Articular chondrocyte of knee joint (primary cell): ENCODE data around the gene RPL14. TPM values are rescaled to one million over a fixed set of nuclear protein-coding genes. Genes with fewer than 3 reads are reported as not detected.

Experiments used
- small RNA-seq: library from RNA; depleted of rRNA; stranded (forward); fragments of <200 nt; gene quantifications from one replicate; pipeline ENCODE3, GENCODE V24; 2012
- total RNA-seq: library from RNA; depleted of rRNA; stranded (reverse); fragments of >200 nt; gene quantifications from 2 replicates; pipeline ENCODE4 v1.2.3, GENCODE V29; 2012

Gene RPL14
- total RNA-seq, result 454 and 461 TPM in 2 replicates

GRCh38 chr3:40456940-40457823, at the start of gene RPL14:
TSS of gene RPL14 (plus strand) at chr3:40457339. CDS start at chr3:40457472, 133 bp downstream.

GRCh38 chr3:40476478-40477470, 19.6 kb downstream of the RPL14 start, which contains the start of gene ZNF619:
TSS of gene ZNF619 (plus strand) at chr3:40477122. CDS start at chr3:40477980, 858 bp downstream.

GRCh38 chr3:40505599-40506462, 48.7 kb downstream of the RPL14 start, which contains the start of gene ZNF620:
TSS of gene ZNF620 (plus strand) at chr3:40506039. CDS start at chr3:40506353, 314 bp downstream.

Small RNAs within 50 kb of the gene (small RNA-seq; reads per million reads assigned to genes)
- not detected for gene RNU5B-2P

Other genes with a start within 250 kb of the RPL14 start
- 24.4 and 25.7 TPM in 2 replicates for gene EIF1B, start 147.6 kb upstream of the RPL14 start, total RNA-seq
- 1.4 and 1.7 TPM in 2 replicates for gene ENTPD3, start 70.2 kb upstream of the RPL14 start, total RNA-seq
- gene ZNF619, start 19.8 kb downstream of the RPL14 start, total RNA-seq, result 8.6 and 9.7 TPM in 2 replicates
- 1.2 and 1.6 TPM in 2 replicates for gene ZNF620, start 48.7 kb downstream of the RPL14 start, total RNA-seq
- 29.0 and 29.3 TPM in 2 replicates for gene ZNF621, start 67.6 kb downstream of the RPL14 start, total RNA-seq